Measurements from ENCODE around the gene CTBP2.

Gene CTBP2

DNA sequence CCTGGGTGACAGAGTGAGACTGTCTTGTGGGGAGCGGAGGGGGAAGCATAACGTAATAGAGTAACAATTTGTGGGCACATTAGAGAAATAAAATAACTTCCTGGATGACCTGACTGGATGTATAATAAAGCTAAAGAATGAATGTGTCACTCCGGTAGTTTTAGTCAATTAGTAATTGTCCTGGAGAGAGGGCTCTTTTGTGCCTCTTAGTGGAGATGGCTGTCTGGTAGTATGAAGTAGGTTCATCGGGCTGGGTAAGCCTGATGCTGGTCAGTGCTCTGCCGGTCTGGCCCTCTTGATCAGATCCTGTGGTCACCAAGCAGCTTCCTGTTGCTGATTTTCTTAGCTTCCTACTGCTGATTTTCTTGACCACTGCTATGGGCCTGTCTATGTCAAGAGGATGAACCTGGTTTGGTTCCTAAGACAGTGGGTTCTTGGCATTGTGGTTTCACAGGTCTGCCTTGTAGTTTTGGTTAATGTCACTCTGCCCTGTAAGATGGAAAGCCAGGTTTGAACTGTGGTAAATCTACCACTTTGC lies 184.3 kb downstream of the CTBP2 start:
- DNase-seq (ENCODE audit: low read depth) = no peak
- no peak overlapping the region for H3K4me3 ChIP-seq (ENCODE audit: low read depth, low read length)
- TF ChIP-seq, protein P1, sequence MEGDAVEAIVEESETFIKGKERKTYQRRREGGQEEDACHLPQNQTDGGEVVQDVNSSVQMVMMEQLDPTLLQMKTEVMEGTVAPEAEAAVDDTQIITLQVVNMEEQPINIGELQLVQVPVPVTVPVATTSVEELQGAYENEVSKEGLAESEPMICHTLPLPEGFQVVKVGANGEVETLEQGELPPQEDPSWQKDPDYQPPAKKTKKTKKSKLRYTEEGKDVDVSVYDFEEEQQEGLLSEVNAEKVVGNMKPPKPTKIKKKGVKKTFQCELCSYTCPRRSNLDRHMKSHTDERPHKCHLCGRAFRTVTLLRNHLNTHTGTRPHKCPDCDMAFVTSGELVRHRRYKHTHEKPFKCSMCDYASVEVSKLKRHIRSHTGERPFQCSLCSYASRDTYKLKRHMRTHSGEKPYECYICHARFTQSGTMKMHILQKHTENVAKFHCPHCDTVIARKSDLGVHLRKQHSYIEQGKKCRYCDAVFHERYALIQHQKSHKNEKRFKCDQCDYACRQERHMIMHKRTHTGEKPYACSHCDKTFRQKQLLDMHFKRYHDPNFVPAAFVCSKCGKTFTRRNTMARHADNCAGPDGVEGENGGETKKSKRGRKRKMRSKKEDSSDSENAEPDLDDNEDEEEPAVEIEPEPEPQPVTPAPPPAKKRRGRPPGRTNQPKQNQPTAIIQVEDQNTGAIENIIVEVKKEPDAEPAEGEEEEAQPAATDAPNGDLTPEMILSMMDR (IDR thresholded peaks at IDR 0.05; ENCODE audit: low read depth, low read length, missing control alignments) = no peak

DNA sequence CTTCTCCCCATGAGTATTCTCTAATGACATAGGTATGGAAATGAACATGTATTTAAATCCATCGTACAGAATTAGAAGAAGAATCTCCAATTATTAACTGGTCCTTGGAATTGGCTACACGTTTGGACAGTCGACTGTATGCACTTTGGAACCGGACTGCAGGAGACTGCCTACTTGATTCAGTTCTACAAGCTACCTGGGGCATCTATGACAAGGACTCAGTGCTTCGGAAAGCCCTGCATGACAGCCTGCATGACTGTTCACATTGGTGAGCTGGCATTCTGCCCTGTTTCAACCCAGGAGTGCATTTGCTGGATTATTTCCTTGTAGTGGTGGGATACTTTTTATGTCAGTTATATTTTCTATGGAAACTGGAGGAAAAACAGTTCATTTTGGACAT lies 186.2 kb downstream of the CTBP2 start:
- TF ChIP-seq, protein P1 (IDR thresholded peaks at IDR 0.05; ENCODE audit: low read depth, low read length, missing control alignments) = no peak
- H3K4me3 ChIP-seq (ENCODE audit: low read depth, low read length) = no peak overlapping the region
- no peak for DNase-seq (ENCODE audit: low read depth)

DNA sequence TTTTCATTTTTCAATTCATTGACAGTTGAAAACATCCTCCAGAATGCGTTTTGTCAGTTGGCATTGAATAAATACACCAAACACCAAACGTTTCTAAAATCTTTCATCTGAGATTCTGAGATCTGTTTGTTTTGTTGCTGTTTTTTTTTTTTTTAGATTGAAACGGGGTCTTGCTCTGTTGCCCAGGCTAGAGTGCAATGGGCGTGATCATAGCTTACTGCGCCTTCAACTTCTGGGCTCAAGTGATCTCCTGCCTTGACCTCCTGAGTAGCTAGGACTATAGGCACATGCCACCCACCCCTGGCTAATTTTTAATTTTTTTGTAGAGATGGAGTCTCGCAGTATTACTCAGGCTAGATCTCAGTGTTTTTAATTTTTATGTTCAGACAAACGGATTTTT lies 187.7 kb downstream of the CTBP2 start:
- H3K4me3 ChIP-seq (ENCODE audit: low read depth, low read length) = no peak overlapping the region
- TF ChIP-seq, protein P1 (IDR thresholded peaks at IDR 0.05; ENCODE audit: low read depth, low read length, missing control alignments) = no peak
- DNase-seq (ENCODE audit: low read depth) = no peak

DNA sequence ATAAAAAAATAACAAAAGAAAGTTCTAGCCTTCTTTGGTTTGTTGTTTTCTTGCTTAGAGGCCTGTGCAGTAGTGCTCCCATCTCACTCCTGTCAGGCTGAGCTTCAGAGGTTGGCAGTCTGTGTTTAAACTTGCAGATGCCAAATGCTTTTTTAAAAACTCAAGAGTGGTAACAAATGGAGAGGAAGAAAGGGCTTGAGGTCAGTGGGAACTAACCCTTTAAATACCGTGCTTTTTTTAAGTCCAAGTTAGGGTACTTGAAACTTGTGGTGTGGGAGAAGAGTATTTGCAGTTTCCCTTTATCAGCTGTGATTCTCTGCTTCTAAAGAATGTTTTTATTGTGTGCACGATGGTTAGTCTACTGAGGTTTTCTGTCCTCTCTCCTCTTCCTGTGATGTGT lies 189.1 kb downstream of the CTBP2 start:
- DNase-seq (ENCODE audit: low read depth) = peak; percentile 47
- no peak overlapping the region for H3K4me3 ChIP-seq (ENCODE audit: low read depth, low read length)
- TF ChIP-seq, protein P1 (IDR thresholded peaks at IDR 0.05; ENCODE audit: low read depth, low read length, missing control alignments) = no peak

- no peak for DNase-seq (ENCODE audit: low read depth)
Measured at GRCh38 chr10:124967255-124967654, 193.1 kb downstream of the CTBP2 start.

DNA sequence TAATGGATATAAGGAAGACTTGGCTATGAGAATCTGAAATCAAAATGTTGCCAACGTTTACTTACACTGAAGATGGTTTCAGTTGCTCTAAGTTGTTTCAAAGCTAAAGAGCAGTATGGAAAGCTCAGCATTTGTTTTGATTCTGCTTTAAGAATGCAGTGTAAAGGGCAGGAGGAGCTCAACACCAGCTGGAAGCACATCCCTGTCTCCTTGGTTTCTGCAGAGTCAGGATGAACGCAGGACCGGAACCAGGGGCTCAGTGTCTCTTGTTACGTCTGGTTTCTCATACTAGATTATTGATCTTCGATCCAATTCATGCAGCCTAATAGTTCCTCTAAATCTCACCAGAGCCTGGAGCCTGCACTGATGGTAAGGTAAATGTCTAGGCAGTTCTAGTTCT lies 194.4 kb downstream of the CTBP2 start:
- no peak overlapping the region for H3K4me3 ChIP-seq (ENCODE audit: low read depth, low read length)
- DNase-seq (ENCODE audit: low read depth) = no peak
- TF ChIP-seq, protein P1 (IDR thresholded peaks at IDR 0.05; ENCODE audit: low read depth, low read length, missing control alignments) = no peak

More at GRCh38 chr10:124967255-124967654, 193.1 kb downstream of the CTBP2 start:
- TF ChIP-seq, protein P1 (IDR thresholded peaks at IDR 0.05; ENCODE audit: low read depth, low read length, missing control alignments) = no peak
- H3K4me3 ChIP-seq (ENCODE audit: low read depth, low read length) = no peak overlapping the region

All from GM12864 (cell line).